Tibial nerve (tissue), 4 donors: Measurements from ENCODE around the gene WDR91. TPM values are rescaled to one million over a fixed set of nuclear protein-coding genes. Genes with fewer than 3 reads are reported as not detected.

ENCODE experiments used
- DNase-seq, 2 donors: peaks; one replicate each; pipeline ENCODE4 v3.0.0-alpha.2; 2019; ENCODE audit warnings: low spot score in 2 of 2
- H3K27ac ChIP-seq, 4 donors: fragments of 200-600 bp; sonication (generic) in 3 of 4; one replicate each; pipeline ENCODE4 v1.5.1; 2017 to 2019; ENCODE audit warnings: mild to moderate bottlenecking in 1 of 4
- H3K27me3 ChIP-seq, 2 donors: fragments of 200-600 bp; sonication (generic) in 1 of 2; one replicate each; pipeline versions ENCODE4 v1.5.1 to v1.6.0; 2017 to 2019
- H3K36me3 ChIP-seq, 3 donors: fragments of 200-600 bp; sonication (generic); one replicate each; pipeline ENCODE4 v1.5.1; 2018 to 2019
- H3K4me1 ChIP-seq, 4 donors: fragments of 200-600 bp; sonication (generic) in 3 of 4; one replicate each; pipeline ENCODE4 v1.5.1; 2017 to 2019
- H3K4me3 ChIP-seq, 4 donors: fragments of 200-600 bp; sonication (generic) in 3 of 4; one replicate each; pipeline ENCODE4 v1.5.1; 2017 to 2019; ENCODE audit warnings: mild to moderate bottlenecking in 1 of 4, moderate library complexity in 1 of 4
- H3K9me3 ChIP-seq, 4 donors: fragments of 200-600 bp; sonication (generic) in 3 of 4; one replicate each; pipeline ENCODE4 v1.5.1; 2017 to 2019
- EP300 ChIP-seq, 2 donors: sonication (generic); formaldehyde crosslinking; IDR thresholded peaks; one replicate each; pipeline ENCODE4 v1.6.1; 2017; ENCODE audit warnings: antibody characterized with exemption in 2 of 2, mild to moderate bottlenecking in 1 of 2
- POLR2A ChIP-seq, 2 donors: fragments of 450-650 bp; IDR thresholded peaks; one replicate each; pipeline ENCODE4 v1.6.1; 2017; ENCODE audit warnings: antibody characterized with exemption in 2 of 2, mild to moderate bottlenecking in 2 of 2, moderate library complexity in 2 of 2
- WGBS, 2 donors: methylation state at CpG; one replicate each; pipeline ENCODE4 v1.1.5; 2018; 5-methylcytosine and 5-hydroxymethylcytosine counted together
- total RNA-seq, 4 donors: library from RNA; depleted of rRNA; stranded (reverse); fragments of >200 nt; gene quantifications; one replicate each; pipeline ENCODE4 v1.1.0, GENCODE V29; 2016
- TF ChIP-seq, protein P1 (sequence below), 5 experiments: fragments of 200-600 bp in 3 of 5; fragments of 450-650 bp in 2 of 5; sonication (generic) in 3 of 5; IDR thresholded peaks; one replicate each; pipeline ENCODE4 v1.5.1; 2016 to 2019; ENCODE audit warnings: antibody characterized with exemption in 5 of 5, mild to moderate bottlenecking in 3 of 5, moderate library complexity in 2 of 5

WDR91 gene
- total RNA-seq, 4 donors from 2014 or later, result 20.7 to 82.2 (median 32.6) TPM

DNA sequence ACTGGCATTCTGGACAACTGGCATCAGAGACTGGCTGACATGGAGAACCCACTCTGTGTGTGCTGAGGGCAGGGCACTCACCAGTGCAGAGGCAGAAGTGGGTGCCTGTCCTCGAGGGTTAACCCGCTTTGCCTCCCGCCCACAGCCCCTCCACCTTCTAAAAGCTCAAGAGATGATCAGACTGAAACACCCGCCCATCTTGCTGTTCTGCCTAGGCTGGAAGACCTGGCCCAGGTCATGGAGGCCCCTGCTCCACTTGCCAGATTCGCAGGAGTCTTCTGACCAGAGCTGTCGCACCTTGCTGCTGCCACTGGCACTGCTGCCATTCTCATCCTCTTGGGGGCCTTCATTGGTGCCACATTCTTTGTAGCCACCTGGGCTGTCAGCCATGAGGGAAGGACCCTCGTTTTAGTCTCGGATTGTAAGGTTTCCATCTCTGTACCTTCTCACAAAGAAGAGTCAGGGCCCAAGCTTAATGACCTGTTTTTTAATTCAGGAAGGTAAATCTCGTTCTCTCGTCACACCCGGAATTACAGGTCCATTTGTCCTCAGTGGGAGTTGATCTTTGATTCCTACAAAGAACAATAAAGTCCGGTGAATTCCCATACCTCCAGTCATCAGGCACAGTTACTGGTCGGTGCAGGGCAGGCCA is 42.7 kb downstream of the WDR91 start:
- peaks cover 0 to 66% (median 32%) of the 10 kb centered on the region in 4 donors for H3K4me1 ChIP-seq
- no peak overlapping the region for H3K4me3 ChIP-seq
- no peaks in the 10 kb centered on the region for H3K9me3 ChIP-seq
- H3K36me3 ChIP-seq, result peaks cover 0 to 44% (median 0%) of the 10 kb centered on the region in 3 donors
- H3K27me3 ChIP-seq, result no peaks in the 10 kb centered on the region
- TF ChIP-seq POLR2A (IDR thresholded peaks at IDR 0.05) (no peak), EP300 (IDR thresholded peaks at IDR 0.05) (no peak)
- TF ChIP-seq, protein P1, sequence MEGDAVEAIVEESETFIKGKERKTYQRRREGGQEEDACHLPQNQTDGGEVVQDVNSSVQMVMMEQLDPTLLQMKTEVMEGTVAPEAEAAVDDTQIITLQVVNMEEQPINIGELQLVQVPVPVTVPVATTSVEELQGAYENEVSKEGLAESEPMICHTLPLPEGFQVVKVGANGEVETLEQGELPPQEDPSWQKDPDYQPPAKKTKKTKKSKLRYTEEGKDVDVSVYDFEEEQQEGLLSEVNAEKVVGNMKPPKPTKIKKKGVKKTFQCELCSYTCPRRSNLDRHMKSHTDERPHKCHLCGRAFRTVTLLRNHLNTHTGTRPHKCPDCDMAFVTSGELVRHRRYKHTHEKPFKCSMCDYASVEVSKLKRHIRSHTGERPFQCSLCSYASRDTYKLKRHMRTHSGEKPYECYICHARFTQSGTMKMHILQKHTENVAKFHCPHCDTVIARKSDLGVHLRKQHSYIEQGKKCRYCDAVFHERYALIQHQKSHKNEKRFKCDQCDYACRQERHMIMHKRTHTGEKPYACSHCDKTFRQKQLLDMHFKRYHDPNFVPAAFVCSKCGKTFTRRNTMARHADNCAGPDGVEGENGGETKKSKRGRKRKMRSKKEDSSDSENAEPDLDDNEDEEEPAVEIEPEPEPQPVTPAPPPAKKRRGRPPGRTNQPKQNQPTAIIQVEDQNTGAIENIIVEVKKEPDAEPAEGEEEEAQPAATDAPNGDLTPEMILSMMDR (IDR thresholded peaks at IDR 0.05), result no peak
- 86 to 92% methylated on average over 13 of the region's 13 CpGs for WGBS, 2 donors
- H3K27ac ChIP-seq, result peak overlapping the region in 3 of 4 donors; percentile 92 to 99 (median 98)
- no peak for DNase-seq

DNA sequence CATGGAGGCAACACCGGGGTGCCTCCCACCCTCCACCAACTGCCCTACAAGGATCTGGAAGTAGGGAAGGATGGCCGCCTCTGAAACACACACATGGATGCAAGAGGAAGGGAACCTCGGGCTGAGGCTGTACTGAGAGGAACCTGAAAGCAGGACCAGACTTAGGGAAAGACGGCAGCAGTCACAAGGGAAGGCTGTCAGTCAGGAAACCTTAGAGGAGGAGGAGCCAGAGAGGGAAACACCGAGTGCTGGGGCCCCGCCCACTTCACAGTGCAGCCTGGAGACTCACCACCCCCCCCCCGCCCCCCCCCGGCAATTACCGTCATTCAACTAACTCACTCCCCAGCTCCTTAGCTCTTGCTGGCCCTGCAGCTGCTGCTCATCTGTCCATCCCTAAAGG is 43.3 kb downstream of the WDR91 start:
- peak overlapping the region in 3 of 4 donors; percentile 92 to 99 (median 98) for H3K27ac ChIP-seq
- H3K36me3 ChIP-seq, result peaks cover 0 to 49% (median 0%) of the 10 kb centered on the region in 3 donors
- TF ChIP-seq POLR2A (IDR thresholded peaks at IDR 0.05), result peak in 1 of 2 donors; percentile 20
- TF ChIP-seq EP300 (IDR thresholded peaks at IDR 0.05), result no peak
- WGBS, 2 donors, result 38 to 64% methylated on average over 6 of the region's 9 CpGs
- H3K4me1 ChIP-seq, result peaks cover 0 to 66% (median 32%) of the 10 kb centered on the region in 4 donors
- no peak overlapping the region for H3K4me3 ChIP-seq
- DNase-seq, result no peak
- no peaks in the 10 kb centered on the region for H3K27me3 ChIP-seq
- H3K9me3 ChIP-seq, result no peaks in the 10 kb centered on the region

DNA sequence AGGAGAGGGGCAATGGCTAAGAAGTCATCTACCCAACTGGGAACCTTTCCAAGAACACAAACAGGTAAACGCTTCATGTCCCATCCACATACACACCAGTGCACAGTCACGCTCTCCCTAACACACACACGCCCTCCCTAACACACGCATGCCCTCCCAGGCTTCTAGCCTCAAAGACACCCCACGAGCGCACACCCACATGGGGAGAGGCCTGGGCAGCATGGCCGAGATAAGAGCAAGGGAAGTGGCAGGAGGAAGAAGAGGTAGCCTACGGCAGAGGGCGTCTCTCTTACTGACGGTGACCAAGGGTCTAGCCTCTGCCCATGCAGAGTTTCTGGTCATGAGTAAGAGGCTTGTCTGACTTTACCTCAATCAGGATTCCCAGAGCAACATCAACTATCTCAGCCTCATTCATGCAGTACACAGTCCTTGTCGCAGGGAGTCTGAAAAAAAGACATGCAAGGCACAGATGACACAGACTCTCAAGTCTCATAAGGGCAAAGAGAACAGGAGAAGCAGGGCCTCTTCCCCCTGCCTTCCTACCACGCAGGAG is 43.9 kb downstream of the WDR91 start:
- 79 to 85% methylated on average over 12 of the region's 12 CpGs for WGBS, 2 donors
- TF ChIP-seq POLR2A (IDR thresholded peaks at IDR 0.05) (no peak), EP300 (IDR thresholded peaks at IDR 0.05) (no peak)
- TF ChIP-seq, protein P1 (IDR thresholded peaks at IDR 0.05), result no peak
- Histone ChIP-seq H3K27ac (peak overlapping the region in 3 of 4 donors; percentile 24 to 98 (median 44)), H3K9me3 (no peaks in the 10 kb centered on the region), H3K4me1 (peaks cover 0 to 66% (median 32%) of the 10 kb centered on the region in 4 donors), H3K36me3 (peaks cover 0 to 53% (median 0%) of the 10 kb centered on the region in 3 donors), H3K27me3 (no peaks in the 10 kb centered on the region), H3K4me3 (no peak overlapping the region)
- DNase-seq, result no peak

DNA sequence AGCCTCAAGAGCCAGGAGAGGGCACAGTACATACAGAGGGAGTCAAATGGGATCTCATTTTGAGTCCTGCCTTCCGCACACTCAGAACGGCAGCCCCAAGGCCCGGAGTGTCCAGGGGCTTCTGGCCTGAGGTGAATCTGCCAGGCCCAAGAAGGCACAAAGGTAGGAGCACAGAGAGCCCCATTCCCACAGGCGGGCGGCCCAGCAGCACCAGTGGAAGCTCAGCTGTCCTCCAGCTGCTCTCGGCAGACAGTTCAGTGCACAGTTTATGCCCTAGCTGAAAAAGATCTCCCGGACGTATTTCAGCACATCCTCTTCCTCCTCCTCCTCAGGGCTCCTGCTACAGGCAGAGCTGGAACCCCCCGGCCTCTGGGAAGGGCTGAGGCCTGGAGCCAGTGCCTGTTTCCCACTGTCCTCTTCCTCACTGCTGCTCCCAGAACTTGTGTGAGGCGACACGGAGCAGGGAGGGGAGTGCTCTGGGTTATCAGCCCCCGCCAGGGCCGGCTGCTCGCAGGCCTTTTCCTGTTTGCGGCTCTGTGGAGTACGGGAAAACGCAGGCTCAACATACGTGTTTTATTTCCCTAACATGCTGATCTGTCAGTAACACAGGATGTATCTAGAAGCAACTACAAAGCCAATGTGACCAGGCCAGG is 44.9 kb downstream of the WDR91 start:
- TF ChIP-seq EP300 (IDR thresholded peaks at IDR 0.05), result no peak
- TF ChIP-seq, protein P1 (IDR thresholded peaks at IDR 0.05), result no peak
- TF ChIP-seq POLR2A (IDR thresholded peaks at IDR 0.05), result no peak
- WGBS, 2 donors, result 76 to 84% methylated on average over 14 to 18 of the region's 18 CpGs
- no peak overlapping the region for H3K4me3 ChIP-seq
- peaks cover 0 to 59% (median 0%) of the 10 kb centered on the region in 3 donors for H3K36me3 ChIP-seq
- peak overlapping the region in 2 of 4 donors; percentile 44 to 98 for H3K27ac ChIP-seq
- H3K27me3 ChIP-seq, result no peaks in the 10 kb centered on the region
- H3K9me3 ChIP-seq, result no peaks in the 10 kb centered on the region
- H3K4me1 ChIP-seq, result peaks cover 0 to 68% (median 28%) of the 10 kb centered on the region in 4 donors
- DNase-seq, result no peak

DNA sequence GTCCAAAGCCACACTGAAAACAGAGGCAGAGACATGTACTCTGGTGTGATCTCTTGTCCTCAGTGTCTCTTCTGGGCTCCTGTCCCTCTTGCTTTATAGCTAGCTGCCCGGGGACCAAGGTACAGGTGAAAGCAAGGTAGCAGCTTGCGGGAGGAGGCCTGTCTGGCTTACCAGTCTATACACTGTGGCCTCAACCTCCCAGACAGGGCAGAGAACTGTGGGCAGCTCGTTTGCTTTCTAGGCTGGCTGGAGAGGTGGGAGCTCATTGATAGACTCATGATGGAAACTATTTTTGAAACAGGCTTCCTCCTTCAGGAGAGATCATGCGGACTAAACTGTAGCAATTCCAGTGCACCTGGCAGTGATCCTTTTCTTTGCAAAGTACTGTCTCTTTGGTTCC is 45.5 kb downstream of the WDR91 start:
- peak overlapping the region in 2 of 4 donors; percentile 44 to 98 for H3K27ac ChIP-seq
- H3K4me3 ChIP-seq, result no peak overlapping the region
- peaks cover 0 to 59% (median 0%) of the 10 kb centered on the region in 3 donors for H3K36me3 ChIP-seq
- no peaks in the 10 kb centered on the region for H3K27me3 ChIP-seq
- 81 to 87% methylated on average over 4 of the region's 4 CpGs for WGBS, 2 donors
- peaks cover 0 to 68% (median 30%) of the 10 kb centered on the region in 4 donors for H3K4me1 ChIP-seq
- TF ChIP-seq POLR2A (IDR thresholded peaks at IDR 0.05), result no peak
- TF ChIP-seq EP300 (IDR thresholded peaks at IDR 0.05), result no peak
- TF ChIP-seq, protein P1 (IDR thresholded peaks at IDR 0.05), result no peak
- no peak for DNase-seq
- H3K9me3 ChIP-seq, result no peaks in the 10 kb centered on the region
